ENCODE measurements around the gene UBXN1. TPM values are rescaled to one million over a fixed set of nuclear protein-coding genes. Genes with fewer than 3 reads are reported as not detected.

The UBXN1 gene
- total RNA-seq, 2 experiments from 2014 or later = 135 to 136 TPM

GRCh38 chr11:62716206-62716605, 37.3 kb upstream of the UBXN1 start:
- POLR2A ChIA-PET = interaction anchor here (0.5 to 2.6 kb wide), 5 partner anchors 11 to 124 kb away, joined by 3 to 14 read pairs (median 3); partner anchors contain the start of genes EML3, HNRNPUL2, ROM1 and TTC9C
- Mint-ChIP-seq H3K4me1 (peaks cover 57% of the 10 kb centered on the region), H3K27me3 (no peaks in the 10 kb centered on the region), H3K4me3 (no peak overlapping the region), H3K36me3 (peaks cover 47% of the 10 kb centered on the region), H3K27ac (no peak overlapping the region), H3K9me3 (no peaks in the 10 kb centered on the region)
- DNase-seq (no peak), ATAC-seq (ENCODE audit: low read depth) (no peak)

- Mint-ChIP-seq H3K27me3 (no peaks in the 10 kb centered on the region), H3K4me3 (no peak overlapping the region), H3K4me1 (peaks cover 56% of the 10 kb centered on the region), H3K36me3 (peaks cover 48% of the 10 kb centered on the region), H3K9me3 (no peaks in the 10 kb centered on the region), H3K27ac (no peak overlapping the region)
- POLR2A ChIA-PET = interaction anchor here (0.5 to 2.6 kb wide), 4 partner anchors 12 to 102 kb away, joined by 3 to 14 read pairs (median 4); partner anchors contain the start of genes EML3, HNRNPUL2, ROM1 and TTC9C
- DNase-seq = peak; percentile 9
- no peak for ATAC-seq (ENCODE audit: low read depth)
Observed at GRCh38 chr11:62715150-62716130, 36.6 kb upstream of the UBXN1 start.

GRCh38 chr11:62713343-62713742, 34.5 kb upstream of the UBXN1 start:
- POLR2A ChIA-PET = interaction anchor here (0.6 to 1.3 kb wide), 5 partner anchors 13 to 128 kb away, joined by 3 to 6 read pairs (median 5); partner anchors contain the start of genes HNRNPUL2 and ZBTB3
- H3K9me3 Mint-ChIP-seq = no peaks in the 10 kb centered on the region
- H3K36me3 Mint-ChIP-seq = peaks cover 43% of the 10 kb centered on the region
- H3K4me3 Mint-ChIP-seq = peak overlapping the region; percentile 28
- peaks cover 66% of the 10 kb centered on the region for H3K4me1 Mint-ChIP-seq
- peak overlapping the region; percentile 84 for H3K27ac Mint-ChIP-seq
- no peak for ATAC-seq (ENCODE audit: low read depth)
- DNase-seq = peak; percentile 10
- no peaks in the 10 kb centered on the region for H3K27me3 Mint-ChIP-seq

GRCh38 chr11:62712861-62713260, 34.0 kb upstream of the UBXN1 start:
- H3K4me3 Mint-ChIP-seq = peak overlapping the region; percentile 14
- POLR2A ChIA-PET = interaction anchor here (0.6 to 8.3 kb wide), 5 partner anchors 13 to 144 kb away, joined by 3 to 107 read pairs (median 4); partner anchors contain the start of genes HNRNPUL2, POLR2G and TTC9C
- H3K27ac Mint-ChIP-seq = peak overlapping the region; percentile 84
- peaks cover 66% of the 10 kb centered on the region for H3K4me1 Mint-ChIP-seq
- no peaks in the 10 kb centered on the region for H3K9me3 Mint-ChIP-seq
- H3K27me3 Mint-ChIP-seq = no peaks in the 10 kb centered on the region
- H3K36me3 Mint-ChIP-seq = peaks cover 39% of the 10 kb centered on the region
- DNase-seq (no peak), ATAC-seq (ENCODE audit: low read depth) (no peak)

GRCh38 chr11:62712276-62712812, 33.5 kb upstream of the UBXN1 start:
- POLR2A ChIA-PET = interaction anchor here (0.6 to 8.3 kb wide), 6 partner anchors 14 to 1526 kb away, joined by 3 to 107 read pairs (median 4); partner anchors contain the start of genes HNRNPUL2, INTS5, POLR2G and TTC9C
- ATAC-seq (ENCODE audit: low read depth) = no peak
- peaks cover 63% of the 10 kb centered on the region for H3K4me1 Mint-ChIP-seq
- peak overlapping the region; percentile 84 for H3K27ac Mint-ChIP-seq
- no peak overlapping the region for H3K4me3 Mint-ChIP-seq
- H3K9me3 Mint-ChIP-seq = no peaks in the 10 kb centered on the region
- H3K36me3 Mint-ChIP-seq = peaks cover 37% of the 10 kb centered on the region
- H3K27me3 Mint-ChIP-seq = no peaks in the 10 kb centered on the region
- DNase-seq = no peak

- H3K36me3 Mint-ChIP-seq = peaks cover 27% of the 10 kb centered on the region
- H3K27me3 Mint-ChIP-seq = no peaks in the 10 kb centered on the region
- peak overlapping the region; percentile 91 for H3K4me3 Mint-ChIP-seq
- POLR2A ChIA-PET = interaction anchor here (0.7 to 8.3 kb wide), 24 partner anchors 10 to 171 kb away, joined by 3 to 107 read pairs (median 6); partner anchors contain the start of genes C11orf98, CSKMT, EEF1G and GANAB
- H3K4me1 Mint-ChIP-seq = peaks cover 63% of the 10 kb centered on the region
- H3K27ac Mint-ChIP-seq = peak overlapping the region; percentile 98
- no peak for ATAC-seq (ENCODE audit: low read depth)
- no peaks in the 10 kb centered on the region for H3K9me3 Mint-ChIP-seq
- no peak for DNase-seq
Observed at GRCh38 chr11:62710001-62710345, 31.1 kb upstream of the UBXN1 start.

GRCh38 chr11:62709247-62710000, 30.6 kb upstream of the UBXN1 start:
- Mint-ChIP-seq H3K27ac (peak overlapping the region; percentile 98), H3K4me1 (peaks cover 61% of the 10 kb centered on the region), H3K9me3 (no peaks in the 10 kb centered on the region), H3K4me3 (peak overlapping the region; percentile 91), H3K27me3 (no peaks in the 10 kb centered on the region), H3K36me3 (peaks cover 23% of the 10 kb centered on the region)
- POLR2A ChIA-PET = interaction anchor here (0.6 to 8.3 kb wide), 37 partner anchors 8 to 280 kb away, joined by 3 to 107 read pairs (median 5); partner anchors contain the start of genes C11orf98, CSKMT, EEF1G and GANAB
- DNase-seq (peak; percentile 87), ATAC-seq (ENCODE audit: low read depth) (peak; percentile 81)

- peaks cover 19% of the 10 kb centered on the region for H3K36me3 Mint-ChIP-seq
- POLR2A ChIA-PET = interaction anchor here (0.6 to 8.3 kb wide), 34 partner anchors 8 to 280 kb away, joined by 3 to 107 read pairs (median 5); partner anchors contain the start of genes C11orf98, CSKMT, EEF1G and GANAB
Observed at GRCh38 chr11:62708793-62709192, 29.9 kb upstream of the UBXN1 start.

GRCh38 chr11:62708392-62708791, 29.5 kb upstream of the UBXN1 start:
- POLR2A ChIA-PET = interaction anchor here (0.6 to 8.3 kb wide), 28 partner anchors 7 to 279 kb away, joined by 3 to 107 read pairs (median 6); partner anchors contain the start of genes C11orf98, CSKMT, EEF1G and GANAB
- Mint-ChIP-seq H3K4me1 (peaks cover 51% of the 10 kb centered on the region), H3K27ac (peak overlapping the region; percentile 98), H3K4me3 (peak overlapping the region; percentile 91), H3K27me3 (no peaks in the 10 kb centered on the region), H3K9me3 (no peaks in the 10 kb centered on the region), H3K36me3 (peaks cover 15% of the 10 kb centered on the region)
- ATAC-seq (ENCODE audit: low read depth) (no peak), DNase-seq (no peak)

More at GRCh38 chr11:62708793-62709192, 29.9 kb upstream of the UBXN1 start:
- Mint-ChIP-seq H3K4me1 (peaks cover 55% of the 10 kb centered on the region), H3K27me3 (no peaks in the 10 kb centered on the region), H3K9me3 (no peaks in the 10 kb centered on the region), H3K4me3 (peak overlapping the region; percentile 91), H3K27ac (peak overlapping the region; percentile 98)
- peak; percentile 43 for ATAC-seq (ENCODE audit: low read depth)
- peak; percentile 67 for DNase-seq

GRCh38 chr11:62707277-62707861, 28.5 kb upstream of the UBXN1 start, which contains the start of the genes BSCL2 and GNG3:
TSS of gene BSCL2 (minus strand) at chr11:62707424. CDS start at chr11:62707195, 229 bp downstream.
TSS of gene GNG3 (plus strand) at chr11:62707676. CDS start at chr11:62708296, 620 bp downstream.
- Mint-ChIP-seq H3K27ac (peak within 1 kb of the TSS; percentile 98), H3K36me3 (peaks cover 15% of the 10 kb centered on the region), H3K27me3 (no peaks in the 10 kb centered on the region), H3K4me1 (peaks cover 43% of the 10 kb centered on the region), H3K4me3 (peak within 1 kb of the TSS; percentile 91), H3K9me3 (no peaks in the 10 kb centered on the region)
- POLR2A ChIA-PET = interaction anchor here (0.6 to 8.3 kb wide), 15 partner anchors 19 to 174 kb away, joined by 3 to 107 read pairs (median 9); partner anchors contain the start of genes C11orf98, CSKMT, GANAB and HNRNPUL2
- no peak for ATAC-seq (ENCODE audit: low read depth)
- DNase-seq = no peak

- Mint-ChIP-seq H3K4me1 (peaks cover 39% of the 10 kb centered on the region), H3K27me3 (no peaks in the 10 kb centered on the region), H3K4me3 (peak overlapping the region; percentile 91), H3K9me3 (no peaks in the 10 kb centered on the region), H3K27ac (peak overlapping the region; percentile 73), H3K36me3 (peaks cover 16% of the 10 kb centered on the region)
- ATAC-seq (ENCODE audit: low read depth) (no peak), DNase-seq (no peak)
- POLR2A ChIA-PET = interaction anchor here (0.8 to 8.3 kb wide), 10 partner anchors 20 to 174 kb away, joined by 3 to 107 read pairs (median 24); partner anchors contain the start of genes C11orf98, CSKMT, HNRNPUL2 and LBHD1
Observed at GRCh38 chr11:62706850-62707247, 28.0 kb upstream of the UBXN1 start.
